ENCODE measurements around the gene JUND. TPM values are rescaled to one million over a fixed set of nuclear protein-coding genes. Genes with fewer than 3 reads are reported as not detected.
A peak's percentile ranks its signal among the peaks of the same experiment; 100 is the strongest.

The JUND gene
- total RNA-seq, 1 experiment from 2014 or later: 103 TPM

GRCh38 chr19:18229915-18230314 lies 51.5 kb downstream of the JUND start:
- Histone ChIP-seq H3K14ac (ENCODE audit: insufficient read depth, low read length) (no peak overlapping the region), H3K79me2 (ENCODE audit: insufficient read depth, low read length) (no peaks in the 10 kb centered on the region), H3K18ac (ENCODE audit: insufficient read length, low read depth, low read length) (no peak overlapping the region), H3K27me3 (ENCODE audit: insufficient read depth, low read length) (peaks cover 2% of the 10 kb centered on the region; the same call in 1 of the 2 replicates), H3K4me2 (ENCODE audit: insufficient read depth, insufficient read length, low read length) (no peak overlapping the region), H3K4me1 (ENCODE audit: insufficient read depth, low read length) (no peaks in the 10 kb centered on the region; the same call in 1 of the 2 replicates), H3K27ac (ENCODE audit: insufficient read length, low read depth, low read length) (no peak overlapping the region), H3K4ac (ENCODE audit: low read depth, low read length) (no peak overlapping the region), H4K8ac (replicated peaks; ENCODE audit: insufficient read length, low read depth, low read length) (no peak overlapping the region), H2BK20ac (ENCODE audit: low read depth, low read length, poor library complexity, severe bottlenecking) (no peak overlapping the region), H2BK5ac (ENCODE audit: insufficient read length, low read length) (no peak overlapping the region), H4K91ac (ENCODE audit: insufficient read length, low read depth, low read length) (no peak overlapping the region), H3K79me1 (ENCODE audit: insufficient read depth, low read depth, low read length, poor library complexity, severe bottlenecking) (no peaks in the 10 kb centered on the region), H2BK120ac (ENCODE audit: low read depth, low read length, poor library complexity, severe bottlenecking) (no peak overlapping the region), H4K20me1 (ENCODE audit: control insufficient read depth, insufficient read depth, insufficient read length) (no peaks in the 10 kb centered on the region), H3T11ph (ENCODE audit: low read length) (no peak overlapping the region), H3K9me3 (ENCODE audit: control insufficient read depth, low read depth, low read length) (no peaks in the 10 kb centered on the region), H3K56ac (ENCODE audit: insufficient read length, low read depth, low read length) (no peak overlapping the region), H4K5ac (ENCODE audit: insufficient read length, low read depth, low read length) (no peak overlapping the region), H2BK12ac (ENCODE audit: insufficient read length, low read depth, low read length) (no peak overlapping the region), H2AK5ac (ENCODE audit: insufficient read length, low read length) (no peak overlapping the region), H3K23ac (ENCODE audit: insufficient read length, low read depth, low read length) (no peak overlapping the region), H3K23me2 (ENCODE audit: insufficient read length, low read depth, low read length, poor library complexity, severe bottlenecking) (peaks cover 19% of the 10 kb centered on the region), H3K9ac (ENCODE audit: extremely low read depth, insufficient read length, low read length) (no peak overlapping the region), H2BK15ac (ENCODE audit: low read depth, low read length) (no peak overlapping the region), H2AFZ (ENCODE audit: low read length) (no peak overlapping the region)
- H3K27me3 Mint-ChIP-seq (ENCODE audit: low read depth): peaks cover 46% of the 10 kb centered on the region
- peaks cover 39 to 45% of the 10 kb centered on the region in 2 experiments for H3K4me1 Mint-ChIP-seq
- no peak for DNase-seq
- WGBS (ENCODE audit: extremely low coverage, insufficient read length, low lambda C conversion rate): no CpG with 5 or more reads among the region's 4 CpGs
- H3K9me3 Mint-ChIP-seq: peaks cover 0 to 8% of the 10 kb centered on the region in 2 experiments; a peak in 2 of 5 replicates
- H3K36me3 Mint-ChIP-seq (ENCODE audit: insufficient read depth in 1 of 3, low read depth in 3 of 3): no peaks in the 10 kb centered on the region
- no peak for TF ChIP-seq CTCF (conservative IDR thresholded peaks at IDR 0.05)
- H3K4me3 Mint-ChIP-seq: peak overlapping the region in 1 of 2 experiments; percentile 38; a peak in 2 of 5 replicates
- no peak overlapping the region; a peak in 1 of 7 replicates for H3K27ac Mint-ChIP-seq

Small RNA genes lying within 50 kb of the gene (microRNA-seq; reads per million reads assigned to microRNA genes)
- 0.81 reads per million for gene MIR3188 (ENCODE audit: borderline microRNAs expressed)

Other genes starting within 250 kb of the JUND start
- gene IL12RB1, start 194.7 kb downstream of the JUND start, total RNA-seq (2021): not detected in 2 replicates
- gene MAST3, start 183.8 kb downstream of the JUND start, total RNA-seq (2021): 9.6 and 10.4 TPM in 2 replicates
- 42.8 and 45.1 TPM in 2 replicates for gene PIK3R2, start 128.5 kb downstream of the JUND start, total RNA-seq (2021)
- 23.6 and 28.0 TPM in 2 replicates for gene IFI30, start 107.8 kb downstream of the JUND start, total RNA-seq (2021)
- gene MPV17L2, start 88.4 kb downstream of the JUND start, total RNA-seq (2021): 22.4 and 26.4 TPM in 2 replicates
- 6.8 and 8.5 TPM in 2 replicates for gene RAB3A, start 77.6 kb downstream of the JUND start, total RNA-seq (2021)
- 1.4 and 1.8 TPM in 2 replicates for gene PDE4C, start 55.2 kb downstream of the JUND start, total RNA-seq (2021)
- 0.39 and 0.48 TPM in 2 replicates for gene IQCN, start 7.2 kb downstream of the JUND start, total RNA-seq (2021)
- gene LSM4, start 41.5 kb upstream of the JUND start, total RNA-seq (2021): 342 and 344 TPM in 2 replicates
- gene PGPEP1, start 59.0 kb upstream of the JUND start, total RNA-seq (2021): 61.4 and 64.8 TPM in 2 replicates
- gene GDF15, start 104.5 kb upstream of the JUND start, total RNA-seq (2021): 5.7 and 7.0 TPM in 2 replicates
- 0.18 TPM in 1 of 2 replicates, not detected in the other for gene LRRC25, start 116.0 kb upstream of the JUND start, total RNA-seq (2021)
- 46.1 and 50.0 TPM in 2 replicates for gene SSBP4, start 137.8 kb upstream of the JUND start, total RNA-seq (2021)
- 241 and 255 TPM in 2 replicates for gene ISYNA1, start 156.5 kb upstream of the JUND start, total RNA-seq (2021)
- 15.5 and 17.0 TPM in 2 replicates for gene ELL, start 240.4 kb upstream of the JUND start, total RNA-seq (2021)

Measured in H9 (cell line).